Measurements from ENCODE around the gene CCBE1. TPM values are rescaled to one million over a fixed set of nuclear protein-coding genes. Genes with fewer than 3 reads are reported as not detected.

The CCBE1 gene
- total and polyA plus RNA-seq, 4 donors: 3.4 to 59.0 (median 21.9) TPM

DNA sequence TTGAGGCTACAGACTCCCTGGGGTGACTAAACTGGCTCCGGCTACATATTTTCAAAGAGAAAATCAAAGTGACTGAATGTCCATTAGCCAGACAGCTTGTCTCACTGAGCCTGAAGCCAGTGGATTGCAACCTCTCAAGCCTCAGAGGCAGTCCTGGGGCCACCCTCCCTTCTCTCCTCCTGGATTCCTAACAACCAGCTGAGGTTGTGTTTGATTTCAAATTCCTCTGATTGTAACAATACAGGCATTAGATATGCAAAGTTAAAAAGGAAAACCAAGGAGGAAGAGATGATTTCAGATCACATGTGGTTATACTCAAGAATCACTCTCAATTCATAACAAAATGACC lies 237.2 kb downstream of the CCBE1 start:
- peak; percentile 55 to 76 (median 74) for DNase-seq
- TF ChIP-seq, protein P1, sequence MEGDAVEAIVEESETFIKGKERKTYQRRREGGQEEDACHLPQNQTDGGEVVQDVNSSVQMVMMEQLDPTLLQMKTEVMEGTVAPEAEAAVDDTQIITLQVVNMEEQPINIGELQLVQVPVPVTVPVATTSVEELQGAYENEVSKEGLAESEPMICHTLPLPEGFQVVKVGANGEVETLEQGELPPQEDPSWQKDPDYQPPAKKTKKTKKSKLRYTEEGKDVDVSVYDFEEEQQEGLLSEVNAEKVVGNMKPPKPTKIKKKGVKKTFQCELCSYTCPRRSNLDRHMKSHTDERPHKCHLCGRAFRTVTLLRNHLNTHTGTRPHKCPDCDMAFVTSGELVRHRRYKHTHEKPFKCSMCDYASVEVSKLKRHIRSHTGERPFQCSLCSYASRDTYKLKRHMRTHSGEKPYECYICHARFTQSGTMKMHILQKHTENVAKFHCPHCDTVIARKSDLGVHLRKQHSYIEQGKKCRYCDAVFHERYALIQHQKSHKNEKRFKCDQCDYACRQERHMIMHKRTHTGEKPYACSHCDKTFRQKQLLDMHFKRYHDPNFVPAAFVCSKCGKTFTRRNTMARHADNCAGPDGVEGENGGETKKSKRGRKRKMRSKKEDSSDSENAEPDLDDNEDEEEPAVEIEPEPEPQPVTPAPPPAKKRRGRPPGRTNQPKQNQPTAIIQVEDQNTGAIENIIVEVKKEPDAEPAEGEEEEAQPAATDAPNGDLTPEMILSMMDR (IDR thresholded peaks at IDR 0.05; ENCODE audit: control extremely low read depth, extremely low read depth): no peak
- H3K36me3 ChIP-seq (ENCODE audit: control insufficient read depth in 4 of 4, insufficient read depth in 4 of 4, low read length in 4 of 4): peaks cover 0 to 33% (median 11%) of the 10 kb centered on the region in 4 donors
- WGBS, 2 donors: 71 to 76% methylated on average over 1 of the region's 1 CpG
- H3K4me3 ChIP-seq: no peak overlapping the region
- no peaks in the 10 kb centered on the region for H3K9me3 ChIP-seq (ENCODE audit: control insufficient read depth in 4 of 4, insufficient read depth in 3 of 4, low read length in 3 of 4)
- H3K4me1 ChIP-seq (ENCODE audit: control insufficient read depth in 5 of 5, insufficient read depth in 5 of 5, low read length in 5 of 5): peaks cover 0 to 24% (median 0%) of the 10 kb centered on the region in 5 donors
- no peak for ATAC-seq (ENCODE audit: insufficient read depth, low FRiP score)
- H3K9ac ChIP-seq (ENCODE audit: insufficient read depth in 1 of 2, low read length in 2 of 2): no peak overlapping the region
- H3K27ac ChIP-seq (ENCODE audit: low read depth in 1 of 2, low read length in 1 of 2): no peak overlapping the region
- no peaks in the 10 kb centered on the region for H3K27me3 ChIP-seq (ENCODE audit: control insufficient read depth in 3 of 3, insufficient read depth in 3 of 3, low read length in 2 of 3)

GRCh38 chr18:59459369-59460071 lies 237.7 kb downstream of the CCBE1 start:
- DNase-seq (peak in 2 of 3 donors; percentile 78 to 84), ATAC-seq (ENCODE audit: insufficient read depth, low FRiP score) (no peak)
- H3K27me3 ChIP-seq (ENCODE audit: control insufficient read depth in 3 of 3, insufficient read depth in 3 of 3, low read length in 2 of 3): no peaks in the 10 kb centered on the region
- WGBS, 2 donors: 18 to 24% methylated on average over 8 of the region's 8 CpGs
- no peak overlapping the region for H3K27ac ChIP-seq (ENCODE audit: low read depth in 1 of 2, low read length in 1 of 2)
- H3K9me3 ChIP-seq (ENCODE audit: control insufficient read depth in 4 of 4, insufficient read depth in 3 of 4, low read length in 3 of 4): no peaks in the 10 kb centered on the region
- H3K9ac ChIP-seq (ENCODE audit: insufficient read depth in 1 of 2, low read length in 2 of 2): no peak overlapping the region
- peaks cover 0 to 30% (median 0%) of the 10 kb centered on the region in 5 donors for H3K4me1 ChIP-seq (ENCODE audit: control insufficient read depth in 5 of 5, insufficient read depth in 5 of 5, low read length in 5 of 5)
- peaks cover 0 to 30% (median 10%) of the 10 kb centered on the region in 4 donors for H3K36me3 ChIP-seq (ENCODE audit: control insufficient read depth in 4 of 4, insufficient read depth in 4 of 4, low read length in 4 of 4)
- TF ChIP-seq, protein P1 (IDR thresholded peaks at IDR 0.05; ENCODE audit: control extremely low read depth, extremely low read depth): no peak
- H3K4me3 ChIP-seq: no peak overlapping the region

DNA sequence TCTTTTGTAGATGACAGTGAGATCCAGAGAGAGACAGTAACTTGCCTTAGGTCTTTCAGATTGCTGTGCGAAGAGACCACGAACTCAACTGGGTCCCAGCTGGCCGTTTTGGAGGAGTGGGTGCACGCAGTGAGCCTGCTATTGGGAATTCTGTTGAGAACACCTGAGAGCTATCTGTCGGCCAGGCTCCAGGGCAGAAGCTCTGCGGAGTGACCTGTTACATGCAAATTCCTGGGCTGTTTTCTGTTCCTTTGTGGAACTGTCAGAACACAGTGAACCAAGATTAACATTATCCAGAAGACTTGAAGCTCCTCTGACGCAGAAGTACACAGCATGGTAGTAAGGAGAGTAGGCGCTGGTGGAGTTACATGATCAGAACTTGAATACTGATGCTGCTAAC lies 238.6 kb downstream of the CCBE1 start:
- H3K4me1 ChIP-seq (ENCODE audit: control insufficient read depth in 5 of 5, insufficient read depth in 5 of 5, low read length in 5 of 5): peaks cover 0 to 31% (median 0%) of the 10 kb centered on the region in 5 donors
- ATAC-seq (ENCODE audit: insufficient read depth, low FRiP score): no peak
- TF ChIP-seq, protein P1 (IDR thresholded peaks at IDR 0.05; ENCODE audit: control extremely low read depth, extremely low read depth): no peak
- no peaks in the 10 kb centered on the region for H3K27me3 ChIP-seq (ENCODE audit: control insufficient read depth in 3 of 3, insufficient read depth in 3 of 3, low read length in 2 of 3)
- no peaks in the 10 kb centered on the region for H3K9me3 ChIP-seq (ENCODE audit: control insufficient read depth in 4 of 4, insufficient read depth in 3 of 4, low read length in 3 of 4)
- WGBS, 2 donors: 65 to 66% methylated on average over 8 of the region's 8 CpGs
- no peak overlapping the region for H3K27ac ChIP-seq (ENCODE audit: low read depth in 1 of 2, low read length in 1 of 2)
- H3K36me3 ChIP-seq (ENCODE audit: control insufficient read depth in 4 of 4, insufficient read depth in 4 of 4, low read length in 4 of 4): peaks cover 0 to 30% (median 10%) of the 10 kb centered on the region in 4 donors
- no peak overlapping the region for H3K4me3 ChIP-seq
- H3K9ac ChIP-seq (ENCODE audit: insufficient read depth in 1 of 2, low read length in 2 of 2): no peak overlapping the region
- no peak for DNase-seq
